ENCODE data around the gene LCE1B.

The LCE1B gene

GRCh38 chr1:152811050-152811449 is 721 bp upstream of the LCE1B start:
- Histone ChIP-seq H3K36me3 (ENCODE audit: insufficient read depth, low read depth, low read length) (no peaks in the 10 kb centered on the region), H3K4me1 (ENCODE audit: insufficient read depth, low read length) (no peaks in the 10 kb centered on the region), H3K9me3 (ENCODE audit: insufficient read depth, low read depth, low read length) (peaks cover 51% of the 10 kb centered on the region), H3K27ac (ENCODE audit: low read length) (no peak overlapping the region), H3K4me3 (ENCODE audit: low read length) (no peak overlapping the region), H3K27me3 (ENCODE audit: insufficient read depth, low read length) (no peaks in the 10 kb centered on the region), H3K9ac (ENCODE audit: low read depth, low read length) (no peak overlapping the region)

DNA sequence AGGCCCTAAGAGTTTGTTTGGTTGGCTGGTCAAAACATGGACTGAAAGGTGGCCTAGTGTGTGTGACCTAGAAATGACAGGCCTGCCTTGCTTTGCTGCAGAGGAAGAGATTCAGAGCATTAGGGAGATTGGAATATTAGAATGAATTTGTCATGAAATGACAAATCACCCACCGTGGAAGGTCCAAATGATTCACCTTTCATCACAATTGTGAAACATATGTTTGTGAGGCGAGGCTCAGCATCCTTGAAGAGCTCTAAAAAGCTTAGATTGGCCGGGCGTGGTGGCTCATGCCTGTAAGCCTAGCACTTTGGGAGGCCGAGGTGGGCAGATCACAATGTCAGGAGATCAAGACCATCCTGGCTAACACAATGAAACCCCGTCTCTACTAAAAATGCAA is 5.5 kb downstream of the LCE1B start:
- peaks cover 33% of the 10 kb centered on the region for H3K9me3 ChIP-seq (ENCODE audit: insufficient read depth, low read depth, low read length)
- no peaks in the 10 kb centered on the region for H3K4me1 ChIP-seq (ENCODE audit: insufficient read depth, low read length)
- no peaks in the 10 kb centered on the region for H3K27me3 ChIP-seq (ENCODE audit: insufficient read depth, low read length)
- H3K27ac ChIP-seq (ENCODE audit: low read length): no peak overlapping the region
- H3K4me3 ChIP-seq (ENCODE audit: low read length): no peak overlapping the region
- H3K9ac ChIP-seq (ENCODE audit: low read depth, low read length): no peak overlapping the region
- no peaks in the 10 kb centered on the region for H3K36me3 ChIP-seq (ENCODE audit: insufficient read depth, low read depth, low read length)

GRCh38 chr1:152823294-152823693 is 11.5 kb downstream of the LCE1B start:
- peaks cover 28% of the 10 kb centered on the region for H3K9me3 ChIP-seq (ENCODE audit: insufficient read depth, low read depth, low read length)
- H3K4me3 ChIP-seq (ENCODE audit: low read length): no peak overlapping the region

GRCh38 chr1:152824964-152825363 is 13.2 kb downstream of the LCE1B start:
- H3K4me3 ChIP-seq (ENCODE audit: low read length): no peak overlapping the region
- no peaks in the 10 kb centered on the region for H3K27me3 ChIP-seq (ENCODE audit: insufficient read depth, low read length)
- no peaks in the 10 kb centered on the region for H3K4me1 ChIP-seq (ENCODE audit: insufficient read depth, low read length)
- H3K9me3 ChIP-seq (ENCODE audit: insufficient read depth, low read depth, low read length): peaks cover 43% of the 10 kb centered on the region
- H3K36me3 ChIP-seq (ENCODE audit: insufficient read depth, low read depth, low read length): no peaks in the 10 kb centered on the region
- no peak overlapping the region for H3K9ac ChIP-seq (ENCODE audit: low read depth, low read length)
- no peak overlapping the region for H3K27ac ChIP-seq (ENCODE audit: low read length)

More at GRCh38 chr1:152823294-152823693, 11.5 kb downstream of the LCE1B start:
- no peak overlapping the region for H3K27ac ChIP-seq (ENCODE audit: low read length)
- H3K36me3 ChIP-seq (ENCODE audit: insufficient read depth, low read depth, low read length): no peaks in the 10 kb centered on the region
- no peaks in the 10 kb centered on the region for H3K27me3 ChIP-seq (ENCODE audit: insufficient read depth, low read length)
- H3K9ac ChIP-seq (ENCODE audit: low read depth, low read length): no peak overlapping the region
- H3K4me1 ChIP-seq (ENCODE audit: insufficient read depth, low read length): no peaks in the 10 kb centered on the region

DNA sequence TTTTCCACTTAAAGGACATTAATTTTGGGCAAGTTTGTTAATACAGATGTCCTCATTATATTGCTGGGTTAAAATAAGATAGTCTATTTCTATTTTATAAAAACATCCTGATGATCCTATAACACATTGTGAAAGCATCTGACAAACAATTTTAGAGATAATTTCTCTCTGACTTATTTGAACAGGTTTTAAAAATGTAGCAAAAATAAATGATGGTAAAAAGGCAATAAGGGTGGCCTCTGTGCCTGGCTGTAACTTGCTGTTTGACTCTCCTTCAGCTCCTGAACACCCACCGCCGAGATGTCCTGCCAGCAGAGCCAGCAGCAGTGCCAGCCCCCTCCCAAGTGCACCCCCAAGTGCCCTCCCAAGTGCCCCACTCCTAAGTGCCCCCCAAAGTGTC is 15.4 kb downstream of the LCE1B start, which contains the start of gene LCE1A:
Gene LCE1A, plus strand, starts transcription at position 301 of the 400 bp plus-strand sequence. Its CDS starts 0 bp downstream, at position 301.
- H3K36me3 ChIP-seq (ENCODE audit: insufficient read depth, low read depth, low read length): no peaks in the 10 kb centered on the region
- H3K27ac ChIP-seq (ENCODE audit: low read length): no peak within 1 kb of the TSS
- no peaks in the 10 kb centered on the region for H3K4me1 ChIP-seq (ENCODE audit: insufficient read depth, low read length)
- no peak within 1 kb of the TSS for H3K4me3 ChIP-seq (ENCODE audit: low read length)
- H3K9ac ChIP-seq (ENCODE audit: low read depth, low read length): no peak within 1 kb of the TSS
- no peaks in the 10 kb centered on the region for H3K27me3 ChIP-seq (ENCODE audit: insufficient read depth, low read length)
- H3K9me3 ChIP-seq (ENCODE audit: insufficient read depth, low read depth, low read length): peaks cover 46% of the 10 kb centered on the region

DNA sequence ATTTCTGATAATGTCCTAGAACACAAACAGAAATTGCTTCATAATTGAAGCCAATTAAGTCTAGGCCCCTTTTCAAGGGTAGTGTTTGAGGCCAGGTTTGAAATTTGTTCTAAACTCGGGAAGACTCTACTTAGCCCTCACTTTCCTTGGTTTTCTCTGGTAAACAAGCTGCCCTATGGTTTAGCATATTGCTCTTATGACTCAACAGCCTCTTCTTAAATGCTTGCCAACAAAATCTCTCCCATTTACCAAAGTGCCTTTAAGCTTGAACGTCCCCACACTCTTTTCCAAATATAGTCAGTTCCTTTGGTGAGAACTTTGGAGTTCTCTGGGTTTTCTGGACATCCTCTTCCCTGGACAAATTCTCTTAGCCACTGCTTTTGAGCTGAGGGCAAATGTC is 25.1 kb downstream of the LCE1B start:
- H3K36me3 ChIP-seq (ENCODE audit: insufficient read depth, low read depth, low read length): no peaks in the 10 kb centered on the region
- H3K4me3 ChIP-seq (ENCODE audit: low read length): no peak overlapping the region
- peaks cover 30% of the 10 kb centered on the region for H3K9me3 ChIP-seq (ENCODE audit: insufficient read depth, low read depth, low read length)
- no peak overlapping the region for H3K27ac ChIP-seq (ENCODE audit: low read length)
- no peaks in the 10 kb centered on the region for H3K4me1 ChIP-seq (ENCODE audit: insufficient read depth, low read length)
- no peak overlapping the region for H3K9ac ChIP-seq (ENCODE audit: low read depth, low read length)
- H3K27me3 ChIP-seq (ENCODE audit: insufficient read depth, low read length): no peaks in the 10 kb centered on the region

GRCh38 chr1:152842556-152842955 is 30.8 kb downstream of the LCE1B start, which contains the start of gene LCE6A:
Gene LCE6A, plus strand, starts transcription at chr1:152842856. Its CDS starts 665 bp downstream, at chr1:152843521.
- Histone ChIP-seq H3K9me3 (ENCODE audit: insufficient read depth, low read depth, low read length) (peaks cover 36% of the 10 kb centered on the region), H3K4me1 (ENCODE audit: insufficient read depth, low read length) (no peaks in the 10 kb centered on the region)

DNA sequence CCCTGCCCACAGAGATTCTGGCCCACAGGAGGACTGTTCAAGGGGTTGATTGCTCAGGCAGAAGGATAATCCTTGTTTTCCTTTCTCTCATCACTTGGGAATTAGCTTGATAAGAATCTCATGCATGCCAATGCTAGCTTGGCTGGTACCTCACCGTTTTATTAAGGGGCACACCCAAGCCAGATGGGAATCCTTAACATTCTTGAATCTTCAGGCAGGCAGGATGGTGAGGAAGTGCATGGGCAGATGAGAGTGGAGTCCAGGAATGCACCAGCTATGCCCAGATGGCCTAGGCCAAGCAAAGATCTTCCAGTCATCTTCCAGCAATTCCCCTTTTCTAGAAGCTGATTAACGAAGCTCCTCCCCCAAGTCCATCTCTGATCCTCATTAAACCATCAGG is 43.9 kb downstream of the LCE1B start:
- Histone ChIP-seq H3K4me3 (ENCODE audit: low read length) (no peak overlapping the region), H3K4me1 (ENCODE audit: insufficient read depth, low read length) (no peaks in the 10 kb centered on the region), H3K36me3 (ENCODE audit: insufficient read depth, low read depth, low read length) (no peaks in the 10 kb centered on the region), H3K9ac (ENCODE audit: low read depth, low read length) (no peak overlapping the region), H3K27me3 (ENCODE audit: insufficient read depth, low read length) (no peaks in the 10 kb centered on the region), H3K9me3 (ENCODE audit: insufficient read depth, low read depth, low read length) (peaks cover 69% of the 10 kb centered on the region), H3K27ac (ENCODE audit: low read length) (no peak overlapping the region)

More at GRCh38 chr1:152842556-152842955, 30.8 kb downstream of the LCE1B start, which contains the start of gene LCE6A:
- Histone ChIP-seq H3K27ac (ENCODE audit: low read length) (no peak within 1 kb of the TSS), H3K9ac (ENCODE audit: low read depth, low read length) (no peak within 1 kb of the TSS), H3K27me3 (ENCODE audit: insufficient read depth, low read length) (no peaks in the 10 kb centered on the region), H3K36me3 (ENCODE audit: insufficient read depth, low read depth, low read length) (no peaks in the 10 kb centered on the region), H3K4me3 (ENCODE audit: low read length) (no peak within 1 kb of the TSS)

GRCh38 chr1:152858062-152858461 is 46.3 kb downstream of the LCE1B start:
- Histone ChIP-seq H3K4me1 (ENCODE audit: insufficient read depth, low read length) (no peaks in the 10 kb centered on the region), H3K9me3 (ENCODE audit: insufficient read depth, low read depth, low read length) (peaks cover 76% of the 10 kb centered on the region), H3K27ac (ENCODE audit: low read length) (no peak overlapping the region), H3K36me3 (ENCODE audit: insufficient read depth, low read depth, low read length) (no peaks in the 10 kb centered on the region), H3K9ac (ENCODE audit: low read depth, low read length) (no peak overlapping the region), H3K27me3 (ENCODE audit: insufficient read depth, low read length) (no peaks in the 10 kb centered on the region), H3K4me3 (ENCODE audit: low read length) (no peak overlapping the region)

GRCh38 chr1:152859696-152860095 is 47.9 kb downstream of the LCE1B start, which contains the start of gene LCE7A:
Gene LCE7A, plus strand, starts transcription at chr1:152859996. Its CDS starts 702 bp downstream, at chr1:152860698.
- Histone ChIP-seq H3K27me3 (ENCODE audit: insufficient read depth, low read length) (no peaks in the 10 kb centered on the region), H3K9ac (ENCODE audit: low read depth, low read length) (no peak within 1 kb of the TSS), H3K9me3 (ENCODE audit: insufficient read depth, low read depth, low read length) (peaks cover 72% of the 10 kb centered on the region), H3K4me3 (ENCODE audit: low read length) (no peak within 1 kb of the TSS), H3K27ac (ENCODE audit: low read length) (no peak within 1 kb of the TSS), H3K36me3 (ENCODE audit: insufficient read depth, low read depth, low read length) (no peaks in the 10 kb centered on the region), H3K4me1 (ENCODE audit: insufficient read depth, low read length) (no peaks in the 10 kb centered on the region)

DNA sequence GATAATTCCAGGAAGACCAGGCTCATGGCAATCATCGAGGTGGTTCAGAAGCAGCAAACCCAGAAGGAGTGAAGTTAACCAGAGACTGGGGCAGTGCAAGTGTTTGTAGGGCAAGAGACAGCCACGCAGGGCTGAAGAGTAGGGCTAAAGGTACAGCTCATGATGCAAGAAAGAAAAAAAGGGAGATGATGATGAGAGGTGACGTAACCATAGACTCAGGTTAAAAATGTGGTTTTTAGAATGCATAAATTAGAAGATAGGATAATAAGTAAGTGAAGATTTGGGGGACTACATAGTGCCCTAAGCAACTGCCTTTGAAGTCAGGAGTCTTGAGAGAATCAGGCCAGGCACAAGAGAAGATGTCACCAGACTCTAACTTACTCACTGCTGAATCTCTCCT is 48.4 kb downstream of the LCE1B start:
- Histone ChIP-seq H3K4me3 (ENCODE audit: low read length) (no peak overlapping the region), H3K27me3 (ENCODE audit: insufficient read depth, low read length) (no peaks in the 10 kb centered on the region), H3K4me1 (ENCODE audit: insufficient read depth, low read length) (no peaks in the 10 kb centered on the region), H3K27ac (ENCODE audit: low read length) (no peak overlapping the region), H3K9ac (ENCODE audit: low read depth, low read length) (no peak overlapping the region), H3K9me3 (ENCODE audit: insufficient read depth, low read depth, low read length) (peaks cover 68% of the 10 kb centered on the region), H3K36me3 (ENCODE audit: insufficient read depth, low read depth, low read length) (no peaks in the 10 kb centered on the region)

DNA sequence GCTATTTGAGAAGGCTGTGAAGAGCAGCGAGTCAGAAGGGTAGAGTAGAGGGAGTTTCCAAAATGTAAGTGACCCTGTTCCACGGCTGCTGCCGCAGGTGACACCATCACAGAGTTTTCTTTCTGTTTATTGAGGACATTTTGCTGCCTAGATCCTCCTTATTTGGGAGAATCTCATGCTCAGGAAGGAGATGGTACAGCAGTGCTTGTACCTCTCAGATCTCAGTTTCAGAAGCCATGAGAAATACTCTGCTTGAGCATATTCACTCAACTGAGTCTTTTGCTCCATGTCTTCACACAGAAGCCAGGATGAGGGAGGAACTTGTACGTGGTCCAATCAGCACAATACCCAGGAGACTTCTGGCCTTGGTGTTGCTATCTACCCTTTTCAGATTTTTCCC is 49.6 kb downstream of the LCE1B start:
- H3K36me3 ChIP-seq (ENCODE audit: insufficient read depth, low read depth, low read length): no peaks in the 10 kb centered on the region
- no peak overlapping the region for H3K4me3 ChIP-seq (ENCODE audit: low read length)
- no peak overlapping the region for H3K9ac ChIP-seq (ENCODE audit: low read depth, low read length)
- peaks cover 56% of the 10 kb centered on the region for H3K9me3 ChIP-seq (ENCODE audit: insufficient read depth, low read depth, low read length)
- no peaks in the 10 kb centered on the region for H3K27me3 ChIP-seq (ENCODE audit: insufficient read depth, low read length)
- H3K27ac ChIP-seq (ENCODE audit: low read length): no peak overlapping the region
- no peaks in the 10 kb centered on the region for H3K4me1 ChIP-seq (ENCODE audit: insufficient read depth, low read length)

Measured in iPS-20b (cell line).